Loucy (cell line): ENCODE results near the gene UHMK1.
A peak's percentile ranks its signal among the peaks of the same experiment; 100 is the strongest.
"Not testable (repeated sequence)": the region's sequence is repeated elsewhere in the genome, so short reads cannot be mapped to it uniquely, and the experiment has no call there.

Source experiments
- H2AFZ ChIP-seq: fragments of 200-600 bp; sonication (generic); 2 replicates; pipeline ENCODE4 v1.6.0; 2016; ENCODE audit warnings: antibody characterized with exemption, mild to moderate bottlenecking, low read length, moderate library complexity
- H3F3A ChIP-seq: fragments of 200-600 bp; 2 replicates; pipeline ENCODE4 v1.6.0; 2016; ENCODE audit warnings: antibody characterized with exemption, low read depth, mild to moderate bottlenecking
- H3K27me3 ChIP-seq: fragments of 200-600 bp; sonication (generic); 2 replicates; pipeline ENCODE4 v1.6.1; 2014; ENCODE audit warnings: low read length, mild to moderate bottlenecking; ENCODE audit not compliant: insufficient read depth, poor library complexity, severe bottlenecking
- H3K36me3 ChIP-seq: fragments of 200-600 bp; sonication (generic); 2 replicates; pipeline ENCODE4 v1.6.1; 2016; ENCODE audit warnings: low read length; ENCODE audit not compliant: insufficient read depth
- H3K4me1 ChIP-seq: fragments of 200-600 bp; sonication (generic); 2 replicates; pipeline ENCODE4 v1.5.1; 2014; ENCODE audit warnings: low read length, mild to moderate bottlenecking; ENCODE audit not compliant: insufficient read depth, poor library complexity, severe bottlenecking
- H3K4me2 ChIP-seq: fragments of 200-600 bp; sonication (generic); 2 replicates; pipeline ENCODE4 v1.6.0; 2014; ENCODE audit warnings: antibody characterized with exemption, low read length, low read depth, mild to moderate bottlenecking; ENCODE audit not compliant: poor library complexity, severe bottlenecking
- H3K4me3 ChIP-seq: fragments of 200-600 bp; sonication (generic); 2 replicates; pipeline ENCODE4 v1.5.1; 2014; ENCODE audit warnings: low read length, mild to moderate bottlenecking, mixed read lengths; ENCODE audit not compliant: poor library complexity, severe bottlenecking
- H3K79me2 ChIP-seq: fragments of 200-600 bp; sonication (generic); 2 replicates; pipeline ENCODE4 v1.6.1; 2014; ENCODE audit warnings: low read length; ENCODE audit not compliant: insufficient read depth
- H3K9ac ChIP-seq: fragments of 200-600 bp; sonication (generic); 2 replicates; pipeline ENCODE4 v1.6.0; 2014; ENCODE audit warnings: mild to moderate bottlenecking, low read depth, low read length, moderate library complexity; ENCODE audit not compliant: poor library complexity, severe bottlenecking
- H3K9me2 ChIP-seq: fragments of 200-600 bp; sonication (generic); replicated peaks from 2 replicates; pipeline ENCODE4 v1.6.1; 2016; ENCODE audit warnings: low read depth, low read length, mixed read lengths
- H3K9me3 ChIP-seq: fragments of 200-600 bp; sonication (generic); 2 replicates; pipeline ENCODE4 v1.6.1; 2014; ENCODE audit warnings: mild to moderate bottlenecking, antibody characterized with exemption, low read length, low read depth; ENCODE audit not compliant: insufficient read depth
- H4K20me1 ChIP-seq: fragments of 200-600 bp; sonication (generic); 2 replicates; pipeline ENCODE4 v1.6.0; 2014; ENCODE audit warnings: antibody characterized with exemption, low read length, mild to moderate bottlenecking; ENCODE audit not compliant: insufficient read depth, poor library complexity, severe bottlenecking
- CTCF ChIP-seq: fragments of 200-600 bp; sonication (generic); conservative IDR thresholded peaks from 2 replicates; pipeline ENCODE4 v1.5.1; 2014; ENCODE audit warnings: mild to moderate bottlenecking, antibody characterized with exemption, low read length
- EZH2phosphoT487 ChIP-seq: fragments of 200-600 bp; IDR thresholded peaks from 2 replicates; pipeline ENCODE4 v1.6.1; 2018; ENCODE audit warnings: antibody characterized with exemption, mild to moderate bottlenecking, moderate library complexity, borderline replicate concordance

Gene UHMK1

GRCh38 chr1:162497723-162498495, at the start of gene UHMK1:
UHMK1 (plus strand) TSS chr1:162497818; CDS start chr1:162498001, 183 bp downstream.
- peaks cover 58% of the 10 kb centered on the region for H3K79me2 ChIP-seq

GRCh38 chr1:162454361-162454760, 43.3 kb upstream of the UHMK1 start:
- H3K9ac ChIP-seq, H3K36me3 ChIP-seq, H3K9me2 ChIP-seq, H3K4me1 ChIP-seq, H3K27me3 ChIP-seq, H3F3A ChIP-seq, H4K20me1 ChIP-seq, H3K79me2 ChIP-seq, H3K9me3 ChIP-seq, H3K4me3 ChIP-seq, H3K4me2 ChIP-seq, H2AFZ ChIP-seq: not testable (repeated sequence)

More at GRCh38 chr1:162497723-162498495, at the start of gene UHMK1:
- Histone ChIP-seq H3K9me3 (no peaks in the 10 kb centered on the region), H3K9me2 (no peaks in the 10 kb centered on the region), H3K9ac (peak within 1 kb of the TSS; percentile 92), H3K4me1 (peaks cover 48% of the 10 kb centered on the region), H4K20me1 (peaks cover 45% of the 10 kb centered on the region), H3K36me3 (peaks cover 8% of the 10 kb centered on the region; the same call in 1 of the 2 replicates), H3F3A (no peaks in the 10 kb centered on the region), H3K27me3 (peaks cover 14% of the 10 kb centered on the region), H3K4me3 (peak within 1 kb of the TSS; percentile 97), H2AFZ (peak within 1 kb of the TSS; percentile 100), H3K4me2 (peak within 1 kb of the TSS; percentile 99)
- no peak for TF ChIP-seq EZH2phosphoT487

- H3F3A ChIP-seq, result no peaks in the 10 kb centered on the region
- no peak overlapping the region for H3K4me3 ChIP-seq
- no peak overlapping the region for H3K9ac ChIP-seq
- no peak overlapping the region for H2AFZ ChIP-seq
- H3K4me1 ChIP-seq, result no peaks in the 10 kb centered on the region
- peak; percentile 31; the same call in 1 of the 2 replicates for TF ChIP-seq CTCF
- TF ChIP-seq EZH2phosphoT487, result no peak
- no peaks in the 10 kb centered on the region for H3K9me3 ChIP-seq
- H3K4me2 ChIP-seq, result no peak overlapping the region
- no peaks in the 10 kb centered on the region for H4K20me1 ChIP-seq
- H3K27me3 ChIP-seq, result no peaks in the 10 kb centered on the region
- no peaks in the 10 kb centered on the region for H3K79me2 ChIP-seq
- no peaks in the 10 kb centered on the region for H3K36me3 ChIP-seq
- no peaks in the 10 kb centered on the region for H3K9me2 ChIP-seq
Observed at GRCh38 chr1:162456323-162456722, 41.3 kb upstream of the UHMK1 start.

- Histone ChIP-seq H3K9me2 (no peaks in the 10 kb centered on the region), H2AFZ (no peak overlapping the region), H3K4me3 (no peak overlapping the region), H3K79me2 (no peaks in the 10 kb centered on the region), H3K4me2 (no peak overlapping the region), H3K9ac (no peak overlapping the region), H3K36me3 (no peaks in the 10 kb centered on the region), H3K9me3 (no peaks in the 10 kb centered on the region), H3K4me1 (no peaks in the 10 kb centered on the region), H3K27me3 (no peaks in the 10 kb centered on the region), H3F3A (no peaks in the 10 kb centered on the region), H4K20me1 (no peaks in the 10 kb centered on the region)
- no peak for TF ChIP-seq EZH2phosphoT487
- TF ChIP-seq CTCF, result no peak
Observed at GRCh38 chr1:162458236-162458635, 39.4 kb upstream of the UHMK1 start.

- H3K4me2 ChIP-seq, H2AFZ ChIP-seq, H3K36me3 ChIP-seq, H3K9ac ChIP-seq, H4K20me1 ChIP-seq, H3K9me3 ChIP-seq, H3F3A ChIP-seq, H3K4me3 ChIP-seq, H3K4me1 ChIP-seq, H3K9me2 ChIP-seq, H3K79me2 ChIP-seq, H3K27me3 ChIP-seq: not testable (repeated sequence)
Observed at GRCh38 chr1:162462425-162462824, 35.2 kb upstream of the UHMK1 start.
